Stimulated activated CD4-positive, alpha-beta T cell treated with anti-CD3 and anti-CD28 coated beads, Interleukin-1b, Interleukin-23, amount 100 ng/mL, for 4 hours (primary cell): ENCODE measurements around the gene PPP2R3B.
"Not testable (repeated sequence)": the region's sequence is repeated elsewhere in the genome, so short reads cannot be mapped to it uniquely, and the experiment has no call there.

ENCODE experiments used
- DNase-seq, 2 donors: peaks; one replicate each; pipeline ENCODE4 v3.0.0-alpha.2; 2020; ENCODE audit warnings: low read depth in 2 of 2

PPP2R3B gene

DNA sequence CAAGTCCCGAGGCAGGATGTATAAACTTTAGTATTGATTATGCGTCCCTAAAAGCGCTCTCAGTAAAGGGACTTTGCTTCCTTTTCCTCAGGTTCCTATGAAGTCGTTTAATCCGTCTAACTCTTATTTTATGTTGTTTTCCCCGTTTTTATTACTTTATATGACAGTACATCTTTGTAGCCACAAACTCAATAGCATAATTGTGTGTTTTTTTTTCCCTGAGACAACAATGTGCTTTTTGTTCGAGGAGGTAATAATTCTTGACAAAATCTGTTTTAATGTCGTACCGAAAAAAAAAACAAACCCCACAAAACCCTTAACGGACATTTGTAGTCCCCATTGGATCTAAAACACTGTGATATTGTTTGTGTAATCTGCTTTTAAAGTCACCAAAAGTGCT lies 17.9 kb upstream of the PPP2R3B start:
- DNase-seq: no peak

- no peak for DNase-seq
These were observed 16.1 kb upstream of the PPP2R3B start for GRCh38 chrX:402857-403256.

DNA sequence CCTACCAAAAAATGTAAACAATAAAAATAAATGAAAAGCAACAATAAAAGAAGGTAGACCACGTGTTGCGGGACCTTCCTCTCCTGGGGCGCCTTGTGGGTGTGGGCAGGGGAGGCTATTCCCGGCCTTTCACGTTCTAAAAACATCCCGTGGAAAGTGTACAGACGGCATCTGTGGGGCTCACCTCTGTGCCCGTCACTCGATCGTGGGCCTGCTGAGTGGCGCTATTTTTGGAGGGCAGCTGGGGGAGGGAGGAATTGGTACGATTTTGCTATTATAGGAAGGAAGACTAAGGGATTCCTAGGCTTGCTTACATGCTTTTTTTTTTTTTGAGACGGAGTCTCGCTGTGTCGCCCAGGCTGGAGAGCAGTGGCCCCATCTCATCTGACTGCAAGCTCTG lies 13.6 kb upstream of the PPP2R3B start:
- DNase-seq: no peak

- DNase-seq: no peak
These were observed 10.9 kb upstream of the PPP2R3B start for GRCh38 chrX:397575-397974.

DNA sequence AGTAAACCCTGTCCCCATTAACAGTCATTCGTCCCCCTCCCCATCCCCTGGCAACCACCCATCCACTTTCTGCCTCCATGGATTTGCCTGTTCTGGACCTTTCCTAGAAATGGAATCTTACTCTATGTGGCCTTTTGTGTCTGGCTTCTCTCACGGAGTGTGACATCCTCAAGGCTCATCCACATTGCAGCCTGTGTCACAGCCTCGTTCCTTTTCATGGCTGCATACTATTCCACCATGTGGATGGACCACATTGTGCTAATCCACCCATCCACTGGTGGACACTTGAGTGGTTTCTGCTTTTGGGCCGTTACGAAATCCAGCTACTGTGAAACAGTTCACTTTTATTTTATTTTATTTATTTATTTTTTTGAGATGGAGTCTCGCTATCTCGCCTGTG lies 8.1 kb upstream of the PPP2R3B start:
- no peak for DNase-seq

DNA sequence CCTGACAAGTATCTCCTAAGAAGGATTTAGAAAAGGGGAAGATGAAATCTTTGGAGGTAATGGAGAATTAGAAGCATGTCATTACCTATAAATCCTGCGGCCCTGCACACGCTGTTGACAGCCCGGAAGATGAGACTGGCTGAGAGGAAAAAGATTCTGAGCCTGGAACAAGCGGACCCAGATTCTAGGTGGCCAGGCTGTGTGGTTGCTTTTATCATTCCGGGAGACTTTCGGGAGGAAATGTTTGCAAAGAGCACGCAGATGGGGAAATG lies 5.8 kb upstream of the PPP2R3B start:
- DNase-seq: no peak

DNA sequence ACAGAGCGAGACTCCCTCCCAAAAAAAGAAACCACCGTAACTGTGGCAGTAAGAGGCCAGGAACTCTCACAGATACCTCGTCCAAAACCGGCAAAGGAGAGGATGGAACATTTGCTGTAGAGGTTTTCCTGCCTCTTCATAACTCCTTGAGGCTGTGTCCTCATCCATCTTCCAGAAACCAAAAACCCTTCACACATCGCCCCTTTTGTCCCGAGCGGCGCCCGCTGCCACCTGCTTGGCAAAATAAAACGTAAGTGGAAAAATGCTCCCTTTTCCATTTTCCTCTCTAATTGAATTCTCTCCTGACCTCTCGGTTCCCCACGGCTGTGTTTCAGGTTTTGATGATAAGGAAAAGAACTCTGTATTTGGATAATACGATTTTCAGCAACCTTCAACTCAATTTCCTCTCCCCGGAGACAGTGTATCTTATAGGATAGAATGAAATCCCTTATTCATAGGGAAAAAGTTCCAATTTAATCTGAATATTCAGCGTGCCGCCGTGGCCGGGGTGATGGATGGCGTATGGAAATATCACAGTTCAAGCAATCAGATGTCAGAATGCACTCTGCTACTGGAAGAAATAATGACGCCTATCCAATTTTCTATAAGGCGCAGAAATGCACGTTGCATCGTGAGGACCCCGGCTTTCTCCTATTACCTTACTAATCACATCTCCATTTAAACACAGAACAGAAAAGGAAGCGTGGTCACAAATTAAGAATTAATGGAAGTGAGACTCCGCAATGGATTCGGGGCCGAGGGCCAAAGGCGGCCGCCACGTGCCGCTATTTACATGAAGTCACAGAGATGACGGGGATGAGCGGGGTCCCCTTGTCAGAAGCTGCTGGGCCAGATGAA lies 5.2 kb upstream of the PPP2R3B start:
- no peak for DNase-seq

- DNase-seq: no peak
These were observed 3.8 kb upstream of the PPP2R3B start for GRCh38 chrX:390459-390858.

- no peak for DNase-seq
These were observed 2.3 kb upstream of the PPP2R3B start for GRCh38 chrX:389021-389441.

DNA sequence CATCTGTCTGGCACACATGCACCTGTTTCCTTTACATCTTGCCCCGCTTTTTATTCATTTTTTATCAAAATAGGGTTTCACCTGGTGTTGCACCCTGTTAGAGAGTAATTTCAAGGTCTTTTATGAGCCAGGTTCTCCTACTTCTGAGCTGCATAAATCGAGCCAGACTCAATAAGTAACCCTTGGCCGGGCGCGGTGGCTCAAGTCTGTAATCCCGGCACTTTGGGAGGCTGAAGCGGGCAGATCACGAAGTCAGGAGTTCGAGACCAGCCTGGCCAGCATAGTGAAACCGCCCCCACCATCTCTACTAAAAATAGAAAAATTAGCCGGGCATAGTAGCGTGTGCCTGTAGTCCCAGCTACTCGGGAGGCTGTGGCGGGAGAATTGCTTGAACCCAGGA lies 1.0 kb upstream of the PPP2R3B start:
- no peak for DNase-seq

DNA sequence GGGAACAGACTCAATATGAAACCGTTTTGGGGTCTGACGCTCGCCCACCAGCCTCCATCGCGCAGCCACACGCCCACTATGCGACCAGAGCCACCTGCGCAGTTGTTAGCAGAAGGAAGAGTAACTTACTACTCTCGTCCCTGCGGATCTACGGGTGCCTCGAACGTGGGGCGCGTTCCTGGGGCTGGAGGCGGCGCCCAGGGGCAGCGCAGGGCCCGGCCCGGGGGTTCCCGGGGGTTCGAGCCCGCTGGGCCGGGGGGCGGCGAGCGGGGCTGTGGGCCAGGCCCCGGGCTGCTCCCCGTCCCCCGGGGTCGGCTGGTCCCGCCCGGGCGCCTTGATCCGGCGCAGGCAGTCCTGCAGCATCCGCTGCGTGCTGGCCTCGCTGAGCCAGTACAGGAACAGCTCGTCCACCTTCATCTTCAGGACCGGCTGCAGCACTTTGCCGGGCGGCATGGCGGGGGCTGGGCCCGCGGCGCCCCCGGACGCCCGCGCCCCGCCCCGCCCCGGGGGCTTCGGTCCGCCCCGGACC lies 404 bp downstream of the PPP2R3B start:
- DNase-seq: peak in 1 of 2 donors; percentile 38

DNA sequence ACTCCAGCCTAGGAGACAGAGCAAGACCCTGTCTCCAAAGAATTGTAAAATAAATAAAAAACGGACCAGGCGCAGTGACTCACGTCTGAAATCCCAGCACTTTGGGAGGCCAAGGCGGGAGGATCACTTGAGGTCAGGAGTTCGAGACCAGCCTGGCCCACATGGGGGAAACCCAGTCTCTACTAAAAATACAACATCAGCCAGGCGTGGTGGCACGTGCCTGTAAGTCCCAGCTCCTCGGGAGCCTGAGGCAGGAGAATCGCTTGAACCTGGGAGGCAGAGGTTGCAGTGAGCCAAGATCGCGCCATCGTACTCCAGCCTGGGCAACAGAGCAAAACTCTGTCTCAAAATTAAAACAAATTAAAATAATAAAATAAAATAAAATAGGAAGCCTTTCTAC lies 971 bp downstream of the PPP2R3B start:
- not testable (repeated sequence) for DNase-seq

- DNase-seq: no peak
These were observed 1.8 kb downstream of the PPP2R3B start for GRCh38 chrX:384861-385260.

DNA sequence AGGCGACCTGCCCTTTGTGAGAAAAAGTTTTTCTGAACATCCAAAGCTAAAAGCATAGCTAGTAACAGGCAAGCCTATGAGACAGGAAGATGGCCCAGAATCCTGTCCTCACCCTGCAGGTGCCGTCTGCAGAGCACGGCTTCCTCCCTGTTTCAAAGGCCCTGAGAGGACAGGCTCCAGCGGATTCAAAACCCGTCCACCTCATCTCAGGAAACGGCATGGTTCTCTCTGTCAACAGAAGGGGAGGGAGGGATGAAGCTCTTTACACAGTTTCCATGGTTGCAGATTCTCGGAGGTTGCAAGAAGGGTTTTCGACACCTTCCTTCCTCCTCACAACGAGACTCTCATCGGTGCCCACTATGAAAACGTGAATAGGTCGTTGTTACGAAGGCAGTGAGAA lies 8.3 kb downstream of the PPP2R3B start:
- DNase-seq: no peak

DNA sequence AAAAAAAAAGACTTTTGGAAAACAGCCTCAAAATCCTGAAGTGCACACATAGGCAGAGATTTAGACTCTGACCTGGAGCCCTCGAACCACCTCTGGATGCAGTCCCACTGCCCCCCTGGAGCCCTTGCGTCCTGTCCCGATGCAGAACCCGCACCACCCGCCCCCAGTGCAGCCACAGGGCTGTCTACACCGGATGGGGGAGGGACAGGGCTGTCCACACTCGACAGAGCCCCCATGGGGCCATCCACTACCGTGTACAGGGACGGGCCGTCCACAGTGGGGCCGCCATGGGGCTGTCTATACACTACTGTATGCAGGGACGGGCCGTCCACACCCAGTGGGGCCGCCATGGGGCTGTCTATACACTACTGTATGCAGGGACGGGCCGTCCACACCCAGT lies 10.5 kb downstream of the PPP2R3B start:
- not testable (repeated sequence) for DNase-seq

DNA sequence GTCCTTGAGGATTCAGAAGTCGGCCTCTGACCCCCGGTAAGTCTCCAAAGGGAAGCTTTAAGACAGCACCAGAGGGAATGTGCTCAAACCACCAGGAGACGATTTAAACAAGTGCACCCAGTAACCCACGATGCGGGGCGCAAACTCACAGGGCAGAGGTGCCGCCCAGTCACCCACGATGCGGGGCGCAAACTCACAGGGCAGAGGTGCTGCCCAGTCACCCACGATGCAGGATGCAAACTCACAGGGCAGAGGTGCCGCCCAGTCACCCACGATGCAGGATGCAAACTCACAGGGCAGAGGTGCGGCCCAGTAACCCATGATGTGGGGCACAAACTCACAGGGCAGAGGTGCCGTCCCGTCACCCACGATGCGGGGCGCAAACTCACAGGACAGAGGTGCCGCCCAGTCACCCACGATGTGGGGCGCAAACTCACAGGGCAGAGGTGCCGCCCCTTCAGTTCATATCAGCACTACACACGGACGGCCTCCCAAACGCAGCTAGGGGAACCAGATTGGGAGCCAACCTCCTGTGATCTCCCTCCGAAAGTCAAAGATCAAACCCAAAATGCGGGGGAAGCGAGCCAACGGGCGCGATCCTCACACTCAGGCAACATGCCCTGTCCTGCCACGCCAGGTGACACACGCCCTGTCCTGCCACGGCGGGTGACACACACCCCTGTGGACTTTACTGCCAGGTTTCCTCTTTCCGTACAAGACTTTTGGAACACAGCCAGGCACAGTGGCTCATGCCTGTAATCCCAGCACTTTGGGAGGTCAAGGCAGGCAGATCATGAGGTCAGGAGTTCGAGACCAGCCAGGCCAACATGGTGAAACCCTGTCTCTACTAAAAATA lies 11.3 kb downstream of the PPP2R3B start:
- no peak for DNase-seq

GRCh38 chrX:374596-374995 lies 12.1 kb downstream of the PPP2R3B start:
- no peak for DNase-seq

GRCh38 chrX:373641-374471 lies 12.9 kb downstream of the PPP2R3B start:
- peak in 1 of 2 donors; percentile 47 for DNase-seq

DNA sequence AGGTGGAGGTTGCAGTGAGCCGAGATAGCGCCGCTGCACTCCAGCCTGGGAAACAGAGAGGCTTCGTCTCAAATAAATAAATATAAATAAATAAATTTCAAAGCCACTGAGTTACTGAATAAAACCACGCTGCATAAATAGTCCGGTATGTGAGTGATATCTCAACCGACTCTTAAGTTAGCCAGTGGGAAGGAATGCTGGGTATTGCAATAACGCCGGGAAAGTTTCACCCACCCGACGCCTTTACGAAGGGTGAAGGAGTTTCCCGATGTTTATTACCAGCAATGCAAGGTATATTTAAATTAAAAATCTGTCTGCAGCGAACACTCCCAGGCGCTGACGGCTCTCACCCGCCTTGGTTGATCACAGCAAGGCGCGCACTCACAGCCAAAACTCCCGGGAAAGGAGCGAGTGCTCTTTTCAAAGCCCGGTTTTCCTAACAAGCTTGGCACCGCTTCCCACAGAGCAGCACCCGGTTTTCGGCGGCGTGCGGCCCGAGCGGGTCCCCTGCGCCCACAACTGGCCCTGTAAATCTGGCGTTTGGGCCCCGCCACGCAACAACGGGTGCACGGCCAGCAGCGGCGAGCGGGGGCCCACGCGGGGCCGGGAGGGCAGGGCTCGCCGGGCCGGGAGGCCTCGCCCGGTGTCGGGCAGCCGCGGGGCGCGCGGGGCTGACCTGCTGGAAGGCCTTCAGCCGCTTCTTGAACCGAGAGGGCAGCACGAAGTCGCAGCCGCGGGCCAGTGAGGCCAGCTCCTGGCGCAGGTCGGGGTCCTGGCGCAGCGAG lies 13.7 kb downstream of the PPP2R3B start:
- DNase-seq: no peak

- DNase-seq: no peak
These were observed 14.8 kb downstream of the PPP2R3B start for GRCh38 chrX:371907-372306.
